ENCODE measurements around the gene KDELR1. TPM values are rescaled to one million over a fixed set of nuclear protein-coding genes. Genes with fewer than 3 reads are reported as not detected.

Gene KDELR1
- total and polyA plus RNA-seq, 4 donors: 101 to 156 (median 125) TPM

DNA sequence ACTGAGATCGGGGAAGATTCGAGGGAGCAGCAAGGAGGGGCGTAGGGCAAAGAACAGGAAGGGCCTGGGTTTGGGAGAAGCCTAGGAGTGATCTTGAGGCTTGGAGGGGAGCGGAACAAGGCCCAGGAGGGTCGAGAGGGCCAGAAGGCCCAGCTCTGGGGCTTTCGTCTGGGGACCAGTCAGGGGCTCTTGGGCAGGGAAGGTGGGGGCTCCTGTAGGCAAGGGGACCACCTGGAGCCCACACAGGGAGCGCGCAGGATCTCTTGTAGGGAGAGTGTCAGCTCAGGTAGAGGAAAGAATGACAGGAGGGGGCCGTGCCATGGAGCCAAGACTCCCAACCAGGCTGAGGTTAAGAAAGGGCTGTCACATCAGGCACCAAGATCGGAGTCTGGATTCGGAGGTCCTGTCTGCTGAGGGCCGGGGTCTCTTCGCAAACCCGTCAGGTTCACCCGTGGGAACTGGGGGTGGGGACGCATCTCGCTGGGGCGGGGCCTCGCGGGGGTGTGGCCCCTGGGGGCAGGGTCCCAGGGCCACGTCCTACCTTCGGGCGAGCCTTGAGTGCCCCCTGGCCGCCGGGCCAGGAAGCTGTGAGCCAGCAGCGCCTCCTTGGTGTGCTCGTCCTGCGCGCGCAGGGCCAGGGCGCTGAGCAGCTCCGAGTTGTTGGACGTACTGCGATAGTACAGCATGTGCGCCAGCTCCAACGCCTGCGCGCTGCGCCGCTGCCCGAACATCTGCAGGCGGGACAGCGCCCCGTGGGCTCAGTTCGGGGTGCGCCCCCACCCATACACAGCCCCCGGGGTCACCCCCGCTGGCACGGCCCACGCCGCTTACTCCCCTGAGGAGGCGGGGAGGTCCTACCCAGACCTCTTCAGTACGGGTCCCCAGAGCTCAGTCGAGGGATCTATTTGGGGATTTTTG, 57.6 kb downstream of the KDELR1 start:
- peaks cover 0 to 25% (median 6%) of the 10 kb centered on the region in 5 donors for H3K4me1 ChIP-seq (ENCODE audit: control insufficient read depth in 5 of 5, insufficient read depth in 5 of 5, low read length in 5 of 5)
- TF ChIP-seq, protein P1, sequence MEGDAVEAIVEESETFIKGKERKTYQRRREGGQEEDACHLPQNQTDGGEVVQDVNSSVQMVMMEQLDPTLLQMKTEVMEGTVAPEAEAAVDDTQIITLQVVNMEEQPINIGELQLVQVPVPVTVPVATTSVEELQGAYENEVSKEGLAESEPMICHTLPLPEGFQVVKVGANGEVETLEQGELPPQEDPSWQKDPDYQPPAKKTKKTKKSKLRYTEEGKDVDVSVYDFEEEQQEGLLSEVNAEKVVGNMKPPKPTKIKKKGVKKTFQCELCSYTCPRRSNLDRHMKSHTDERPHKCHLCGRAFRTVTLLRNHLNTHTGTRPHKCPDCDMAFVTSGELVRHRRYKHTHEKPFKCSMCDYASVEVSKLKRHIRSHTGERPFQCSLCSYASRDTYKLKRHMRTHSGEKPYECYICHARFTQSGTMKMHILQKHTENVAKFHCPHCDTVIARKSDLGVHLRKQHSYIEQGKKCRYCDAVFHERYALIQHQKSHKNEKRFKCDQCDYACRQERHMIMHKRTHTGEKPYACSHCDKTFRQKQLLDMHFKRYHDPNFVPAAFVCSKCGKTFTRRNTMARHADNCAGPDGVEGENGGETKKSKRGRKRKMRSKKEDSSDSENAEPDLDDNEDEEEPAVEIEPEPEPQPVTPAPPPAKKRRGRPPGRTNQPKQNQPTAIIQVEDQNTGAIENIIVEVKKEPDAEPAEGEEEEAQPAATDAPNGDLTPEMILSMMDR (IDR thresholded peaks at IDR 0.05; ENCODE audit: control extremely low read depth, extremely low read depth): peak; percentile 96
- 4 to 5% methylated on average over 40 to 54 of the region's 54 CpGs for WGBS, 2 donors
- H3K9me3 ChIP-seq (ENCODE audit: control insufficient read depth in 4 of 4, insufficient read depth in 3 of 4, low read length in 3 of 4): no peaks in the 10 kb centered on the region
- H3K4me3 ChIP-seq: peak overlapping the region; percentile 20
- peaks cover 0 to 9% (median 3%) of the 10 kb centered on the region in 4 donors for H3K36me3 ChIP-seq (ENCODE audit: control insufficient read depth in 4 of 4, insufficient read depth in 4 of 4, low read length in 4 of 4)
- DNase-seq (peak; percentile 91 to 94 (median 92)), ATAC-seq (ENCODE audit: insufficient read depth, low FRiP score) (peak; percentile 85)
- H3K9ac ChIP-seq (ENCODE audit: insufficient read depth in 1 of 2, low read length in 2 of 2): peak overlapping the region in 1 of 2 donors; percentile 48
- peak overlapping the region; percentile 74 to 93 for H3K27ac ChIP-seq (ENCODE audit: low read depth in 1 of 2, low read length in 1 of 2)
- no peaks in the 10 kb centered on the region for H3K27me3 ChIP-seq (ENCODE audit: control insufficient read depth in 3 of 3, insufficient read depth in 3 of 3, low read length in 2 of 3)

DNA sequence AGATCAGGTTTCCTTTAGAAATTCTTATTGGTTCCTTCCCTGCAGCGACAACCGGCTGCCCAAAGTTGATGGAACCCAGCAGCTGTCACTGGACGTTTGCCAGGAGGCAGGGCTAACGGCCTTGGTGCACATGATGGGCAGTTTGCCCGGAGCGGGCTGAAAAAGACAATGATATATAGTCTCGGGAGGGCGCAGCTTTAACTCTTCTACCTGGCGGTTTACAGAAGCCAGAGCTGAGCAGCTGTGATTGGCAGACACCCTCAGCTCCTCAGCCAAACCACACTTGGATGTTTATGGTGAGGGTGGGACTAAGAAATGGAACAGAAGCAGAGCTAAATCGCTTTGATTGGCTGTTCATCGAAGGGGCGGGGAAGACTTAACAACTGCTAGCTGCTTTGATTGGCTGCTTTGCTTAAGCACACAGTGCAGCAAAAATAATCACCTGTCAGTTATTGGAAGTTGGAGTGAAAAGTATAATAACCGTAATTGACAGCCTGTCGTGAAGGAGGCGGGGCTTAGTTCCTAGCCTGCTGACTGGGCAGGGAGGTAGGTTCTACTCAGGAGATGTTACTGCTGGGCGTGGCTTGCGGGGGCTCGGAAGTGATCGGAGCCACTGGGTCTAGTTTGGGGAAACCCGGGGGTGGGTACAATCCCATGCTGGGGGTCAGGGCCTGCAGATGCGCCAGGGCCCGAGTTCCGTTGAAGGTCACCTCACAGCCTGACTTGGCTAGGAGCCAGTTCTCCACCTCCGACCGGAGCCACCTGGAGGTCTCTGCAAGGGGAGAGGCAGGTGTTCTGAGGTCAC, 58.5 kb downstream of the KDELR1 start:
- peaks cover 0 to 25% (median 6%) of the 10 kb centered on the region in 5 donors for H3K4me1 ChIP-seq (ENCODE audit: control insufficient read depth in 5 of 5, insufficient read depth in 5 of 5, low read length in 5 of 5)
- WGBS, 2 donors: 1% methylated on average over 25 of the region's 25 CpGs
- TF ChIP-seq, protein P1 (IDR thresholded peaks at IDR 0.05; ENCODE audit: control extremely low read depth, extremely low read depth): no peak
- H3K4me3 ChIP-seq: peak overlapping the region; percentile 20
- no peaks in the 10 kb centered on the region for H3K9me3 ChIP-seq (ENCODE audit: control insufficient read depth in 4 of 4, insufficient read depth in 3 of 4, low read length in 3 of 4)
- peak; percentile 96 to 99 (median 98) for DNase-seq
- H3K27me3 ChIP-seq (ENCODE audit: control insufficient read depth in 3 of 3, insufficient read depth in 3 of 3, low read length in 2 of 3): no peaks in the 10 kb centered on the region
- H3K27ac ChIP-seq (ENCODE audit: low read depth in 1 of 2, low read length in 1 of 2): peak overlapping the region; percentile 74 to 93
- peaks cover 0 to 13% (median 3%) of the 10 kb centered on the region in 4 donors for H3K36me3 ChIP-seq (ENCODE audit: control insufficient read depth in 4 of 4, insufficient read depth in 4 of 4, low read length in 4 of 4)
- ATAC-seq (ENCODE audit: insufficient read depth, low FRiP score): peak; percentile 75
- H3K9ac ChIP-seq (ENCODE audit: insufficient read depth in 1 of 2, low read length in 2 of 2): peak overlapping the region in 1 of 2 donors; percentile 48

Other genes starting within 250 kb of the KDELR1 start
- gene LIG1, start 221.2 kb downstream of the KDELR1 start, total RNA-seq: 10 to 100 TPM; 23.9 to 26.7 TPM
- 10 to 100 TPM; 10.6 to 40.5 TPM for gene LIG1, start 221.2 kb downstream of the KDELR1 start, polyA plus RNA-seq
- gene ZSWIM9, start 220.9 kb downstream of the KDELR1 start, total RNA-seq: 1 to 10 TPM; 4.3 to 7.6 TPM
- gene ZSWIM9, start 220.9 kb downstream of the KDELR1 start, polyA plus RNA-seq: 1 to 10 TPM; 3.4 to 4.2 TPM
- gene CARD8, start 135.6 kb downstream of the KDELR1 start, total RNA-seq: 100 to 1,000 TPM in 1 of 2 donors, 10 to 100 TPM in 1; 53.8 to 114 TPM
- gene CARD8, start 135.6 kb downstream of the KDELR1 start, polyA plus RNA-seq: 10 to 100 TPM; 43.0 to 52.6 TPM
- 1 to 10 TPM; 1.5 to 4.1 TPM for gene ZNF114, start 121.5 kb downstream of the KDELR1 start, total RNA-seq
- gene ZNF114, start 121.5 kb downstream of the KDELR1 start, polyA plus RNA-seq: under 1 TPM; 0.37 to 0.63 TPM
- 100 to 1,000 TPM in 1 of 2 donors, 10 to 100 TPM in 1; 36.9 to 189 TPM for gene EMP3, start 66.0 kb downstream of the KDELR1 start, total RNA-seq
- 100 to 1,000 TPM; 256 to 276 TPM for gene EMP3, start 66.0 kb downstream of the KDELR1 start, polyA plus RNA-seq
- 10 to 100 TPM; 10.9 to 12.3 TPM for gene TMEM143, start 27.6 kb downstream of the KDELR1 start, total RNA-seq
- 1 to 10 TPM; 4.1 to 7.6 TPM for gene TMEM143, start 27.6 kb downstream of the KDELR1 start, polyA plus RNA-seq
- not detected for gene SYNGR4, start 27.2 kb downstream of the KDELR1 start, total RNA-seq
- not detected for gene SYNGR4, start 27.2 kb downstream of the KDELR1 start, polyA plus RNA-seq
- 1 to 10 TPM in 1 of 2 donors, under 1 TPM in 1; 0.54 to 1.0 TPM for gene GRIN2D, start 2.1 kb upstream of the KDELR1 start, total RNA-seq
- under 1 TPM; 0.26 to 0.32 TPM for gene GRIN2D, start 2.1 kb upstream of the KDELR1 start, polyA plus RNA-seq
- gene GRWD1, start 54.4 kb upstream of the KDELR1 start, total RNA-seq: 10 to 100 TPM; 14.6 to 38.1 TPM
- 10 to 100 TPM in 1 of 2 donors, 1 to 10 TPM in 1; 8.9 to 29.2 TPM for gene GRWD1, start 54.4 kb upstream of the KDELR1 start, polyA plus RNA-seq
- gene KCNJ14, start 64.0 kb upstream of the KDELR1 start, total RNA-seq: under 1 TPM; 0.82 to 0.83 TPM
- under 1 TPM; 0.21 to 0.35 TPM for gene KCNJ14, start 64.0 kb upstream of the KDELR1 start, polyA plus RNA-seq
- gene CYTH2, start 77.8 kb upstream of the KDELR1 start, total RNA-seq: 10 to 100 TPM; 45.3 to 72.5 TPM
- gene CYTH2, start 77.8 kb upstream of the KDELR1 start, polyA plus RNA-seq: 10 to 100 TPM; 44.1 to 53.1 TPM
- 10 to 100 TPM in 1 of 2 donors, 1 to 10 TPM in 1; 3.1 to 10.7 TPM for gene LMTK3, start 120.3 kb upstream of the KDELR1 start, total RNA-seq
- gene LMTK3, start 120.3 kb upstream of the KDELR1 start, polyA plus RNA-seq: 1 to 10 TPM; 1.9 to 6.5 TPM
- 10 to 100 TPM in 1 of 2 donors, 1 to 10 TPM in 1; 1.2 to 10.5 TPM for gene SULT2B1, start 160.6 kb upstream of the KDELR1 start, total RNA-seq
- 10 to 100 TPM; 10.9 to 22.9 TPM for gene SULT2B1, start 160.6 kb upstream of the KDELR1 start, polyA plus RNA-seq
- not detected for gene SPACA4, start 215.2 kb upstream of the KDELR1 start, total RNA-seq
- under 1 TPM; 0.03 to 0.16 TPM for gene SPACA4, start 215.2 kb upstream of the KDELR1 start, polyA plus RNA-seq
- 10 to 100 TPM; 22.2 to 41.1 TPM for gene FAM83E, start 223.5 kb upstream of the KDELR1 start, total RNA-seq
- gene FAM83E, start 223.5 kb upstream of the KDELR1 start, polyA plus RNA-seq: 10 to 100 TPM; 32.3 to 43.8 TPM
- 1,000 to 10,000 TPM; 1,019 to 1,119 TPM for gene RPL18, start 227.6 kb upstream of the KDELR1 start, total RNA-seq
- gene RPL18, start 227.6 kb upstream of the KDELR1 start, polyA plus RNA-seq: 1,000 to 10,000 TPM; 1,696 to 3,542 TPM
- 10 to 100 TPM; 10.3 to 35.3 TPM for gene SPHK2, start 228.0 kb upstream of the KDELR1 start, total RNA-seq
- gene SPHK2, start 228.0 kb upstream of the KDELR1 start, polyA plus RNA-seq: 10 to 100 TPM; 18.3 to 19.8 TPM
- gene DBP, start 245.8 kb upstream of the KDELR1 start, total RNA-seq: 10 to 100 TPM in 1 of 2 donors, 1 to 10 TPM in 1; 9.4 to 10.3 TPM
- 10 to 100 TPM in 1 of 2 donors, 1 to 10 TPM in 1; 6.8 to 16.8 TPM for gene DBP, start 245.8 kb upstream of the KDELR1 start, polyA plus RNA-seq